Body of pancreas (tissue), 4 donors: Measurements from ENCODE around the gene FBXO42.

Experiments
- CTCF ChIP-seq, 7 experiments: fragments of 450-650 bp in 4 of 7; fragments of 200-600 bp in 3 of 7; sonication (generic) in 3 of 7; IDR thresholded peaks; one replicate each; pipeline ENCODE4 v1.5.1; 2016 to 2019; ENCODE audit warnings: antibody characterized with exemption in 7 of 7
- POLR2A ChIP-seq, 3 donors: fragments of 450-650 bp; IDR thresholded peaks; one replicate each; pipeline ENCODE4 v1.6.1; 2016; ENCODE audit warnings: antibody characterized with exemption in 3 of 3, mild to moderate bottlenecking in 2 of 3

- TF ChIP-seq POLR2A (IDR thresholded peaks at IDR 0.05): no peak
- TF ChIP-seq CTCF (IDR thresholded peaks at IDR 0.05): no peak
These were observed 146.3 kb downstream of the FBXO42 start for GRCh38 chr1:16205891-16206546.
